NCI-H1694 (cell line): ENCODE measurements around the gene KRTAP10-5.
"Not testable (repeated sequence)": the region's sequence is repeated elsewhere in the genome, so short reads cannot be mapped to it uniquely, and the experiment has no call there.

Experiments used
- DNase-seq: peaks from one replicate; lab custom pipeline; 2025; lab: John Stamatoyannopoulos, UW

KRTAP10-5 gene

DNA sequence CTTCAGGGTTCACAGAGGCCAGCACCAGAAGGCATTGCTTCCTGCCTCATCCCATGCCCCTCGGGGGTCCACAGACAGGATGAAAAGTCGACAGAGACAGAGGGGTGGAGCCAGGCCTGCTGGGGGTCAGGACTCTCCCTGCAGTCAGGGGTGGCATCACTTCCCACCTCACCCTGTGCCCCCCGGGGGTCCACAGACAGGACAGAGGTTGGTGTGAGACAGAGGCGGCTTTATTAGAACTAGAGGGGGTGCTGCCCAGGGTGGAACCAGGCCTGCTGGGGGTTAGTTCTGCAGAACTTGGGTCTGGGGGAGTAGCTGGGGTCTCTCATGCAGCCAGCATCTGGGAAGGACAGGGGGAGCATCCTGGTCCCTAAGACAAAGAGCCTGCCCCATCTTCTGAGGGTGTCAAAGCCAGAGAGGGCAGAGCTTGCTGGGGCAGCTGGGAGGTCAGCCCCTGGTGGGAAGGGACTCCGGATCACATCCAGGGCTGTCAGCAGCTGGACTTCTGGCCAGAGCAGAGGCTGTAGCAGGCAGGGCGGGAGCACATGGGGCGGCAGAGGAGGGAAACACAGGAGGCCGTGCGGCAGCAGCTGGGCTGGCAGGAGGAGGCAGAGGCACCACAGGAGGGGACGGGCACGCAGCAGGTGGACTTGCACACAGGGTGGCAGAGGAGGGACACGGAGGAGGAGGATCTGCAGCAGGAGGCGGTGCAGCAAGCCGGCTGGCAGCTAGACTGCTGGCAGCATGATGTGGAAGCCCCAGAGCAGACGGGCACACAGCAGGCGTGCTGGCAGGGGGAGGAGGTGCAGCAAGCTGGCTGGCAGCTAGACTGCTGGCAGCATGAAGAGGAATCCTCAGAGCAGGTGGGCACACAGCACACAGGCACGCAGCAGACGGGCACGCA is 10.7 kb upstream of the KRTAP10-5 start:
- DNase-seq: peak; percentile 71

DNA sequence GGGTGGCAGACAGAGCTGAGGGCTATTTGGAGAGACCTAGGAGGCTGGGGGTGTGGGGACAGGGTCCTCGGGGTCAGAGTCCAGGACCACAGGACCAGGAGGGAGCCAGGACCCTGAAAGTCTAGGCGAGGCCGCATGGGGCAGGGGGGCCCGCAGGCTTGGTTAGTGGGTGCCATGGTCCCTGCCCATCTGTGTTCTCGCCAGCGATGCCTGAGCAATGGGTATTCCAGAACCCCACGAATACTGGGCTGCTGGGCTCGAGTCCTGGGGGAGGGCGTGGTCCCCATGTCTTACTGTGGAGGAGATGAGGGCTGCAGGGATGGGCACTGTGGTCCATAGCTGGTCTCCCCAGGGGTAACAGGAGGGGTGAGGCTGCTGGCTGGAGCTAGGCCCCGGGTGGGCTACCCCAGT is 9.9 kb upstream of the KRTAP10-5 start:
- no peak for DNase-seq

DNA sequence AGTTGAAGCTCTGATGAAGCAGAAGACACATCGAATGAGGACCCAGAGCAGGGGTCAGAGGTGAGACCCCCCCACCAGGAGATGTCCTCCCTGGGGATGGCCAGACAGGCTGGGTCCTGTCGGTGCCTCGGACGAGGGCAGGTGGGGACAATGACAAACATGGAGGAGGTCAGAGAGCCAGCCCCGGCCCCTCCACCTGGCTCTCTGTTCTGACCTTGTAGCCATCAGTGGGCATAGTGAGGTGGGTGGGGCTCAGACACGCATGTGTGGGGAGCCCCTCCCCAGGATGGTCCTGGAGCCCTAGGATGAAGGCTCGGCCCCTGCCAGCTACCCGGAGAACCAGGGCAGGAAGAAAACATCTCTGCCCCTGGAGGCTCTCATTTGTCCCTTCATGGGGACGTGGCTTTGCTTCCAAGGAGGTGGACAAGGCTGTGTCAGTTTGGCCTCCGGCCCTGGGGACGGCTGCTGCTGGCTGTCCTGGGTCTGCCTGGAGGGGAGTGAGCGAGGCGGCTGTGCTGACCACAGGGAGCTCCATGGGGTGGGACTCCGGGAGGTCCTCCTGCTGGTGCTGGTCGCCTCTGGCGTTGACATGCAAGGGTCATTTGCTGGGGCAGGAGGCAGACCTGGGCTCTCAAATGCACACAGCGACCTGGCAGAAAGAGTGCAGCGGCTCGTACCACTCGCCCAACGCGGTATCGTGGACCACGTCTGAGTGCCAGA is 9.3 kb upstream of the KRTAP10-5 start:
- no peak for DNase-seq

DNA sequence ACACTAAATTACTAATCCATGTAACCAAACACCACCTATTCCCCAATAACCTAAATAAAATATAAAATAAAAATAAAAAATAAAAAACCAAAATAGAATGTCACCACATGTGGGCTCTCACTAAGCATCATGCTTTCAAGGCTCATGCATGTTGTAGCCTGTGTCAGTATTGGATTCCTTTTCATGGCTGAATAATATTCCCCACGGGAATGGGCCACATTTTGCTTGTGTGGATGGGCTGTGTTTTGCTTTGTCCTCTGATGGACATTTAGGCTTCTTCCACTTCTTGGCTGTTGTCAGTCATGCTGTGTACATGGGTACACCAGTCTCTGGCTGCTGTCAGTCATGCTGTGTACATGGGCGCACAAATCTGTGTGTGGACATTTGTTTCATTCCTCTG is 8.7 kb upstream of the KRTAP10-5 start:
- DNase-seq: no peak

DNA sequence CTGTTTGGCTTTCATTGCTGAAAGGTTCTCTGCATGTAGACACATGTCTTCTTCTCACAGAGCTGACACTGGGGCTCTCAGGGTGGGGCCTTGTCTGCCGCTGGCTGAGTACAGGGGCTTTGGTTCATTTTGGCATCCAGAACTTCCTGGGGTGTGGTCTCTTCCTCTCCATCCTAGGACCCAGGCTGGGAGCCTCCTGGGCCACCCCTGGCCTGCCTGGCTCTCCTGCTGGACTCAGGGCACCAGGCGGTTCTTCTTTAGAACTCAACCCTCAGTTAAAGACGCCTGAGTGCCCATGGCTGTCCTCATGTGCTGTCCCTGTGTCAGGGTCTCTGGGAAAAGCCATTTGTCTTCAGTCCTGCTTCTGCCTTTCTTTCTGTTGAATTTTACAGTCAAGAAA is 5.5 kb upstream of the KRTAP10-5 start:
- no peak for DNase-seq

DNA sequence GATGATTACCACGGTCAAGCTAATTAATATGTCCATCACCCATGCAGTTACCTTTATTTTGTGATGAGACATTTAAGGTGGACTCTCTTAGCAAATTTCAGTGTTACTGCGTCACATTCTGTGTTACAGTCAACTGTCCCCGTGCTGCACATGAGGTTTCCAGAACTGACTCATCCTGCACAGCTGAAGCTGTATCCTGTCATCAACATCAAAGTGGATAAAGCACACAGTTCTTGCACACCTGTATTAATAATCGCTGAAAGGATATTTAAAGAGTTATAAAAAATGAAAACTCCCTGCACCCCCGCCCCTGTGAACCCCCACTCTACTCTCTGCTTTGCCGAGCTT is 3.4 kb upstream of the KRTAP10-5 start:
- DNase-seq: no peak

DNA sequence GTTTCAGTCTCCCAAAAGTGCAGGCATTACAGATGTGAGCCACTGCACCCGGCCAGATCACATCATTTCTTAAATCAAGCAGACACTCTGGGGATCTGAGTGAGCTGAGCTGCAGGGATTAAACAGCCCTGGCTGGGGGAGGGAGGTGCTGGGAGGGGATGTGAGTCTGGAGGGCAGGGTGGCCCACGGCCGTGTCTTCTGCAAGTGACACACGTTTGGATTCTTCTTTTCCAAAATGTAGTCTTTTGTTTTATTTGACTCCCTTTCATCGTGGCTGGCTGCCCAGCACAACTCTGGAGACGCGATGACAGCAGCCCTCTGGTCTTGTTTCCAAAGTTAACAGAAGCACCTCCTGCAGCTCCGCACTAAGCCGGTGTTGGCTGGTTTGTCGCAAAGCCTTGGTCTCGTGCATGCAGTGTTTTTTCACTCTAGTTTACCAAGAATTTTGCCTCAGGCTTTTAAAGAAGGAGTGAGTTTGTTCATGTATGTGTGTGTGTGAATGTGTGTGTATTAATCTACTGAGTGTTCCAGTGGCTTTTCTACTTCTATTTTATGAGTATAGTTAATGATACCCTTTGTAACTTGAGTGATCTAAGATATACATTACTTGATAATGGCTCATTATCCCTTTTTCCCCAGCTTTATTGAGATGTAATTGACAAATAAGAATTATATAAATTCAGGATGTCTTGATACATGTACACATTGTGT is 2.8 kb upstream of the KRTAP10-5 start:
- DNase-seq: no peak

DNA sequence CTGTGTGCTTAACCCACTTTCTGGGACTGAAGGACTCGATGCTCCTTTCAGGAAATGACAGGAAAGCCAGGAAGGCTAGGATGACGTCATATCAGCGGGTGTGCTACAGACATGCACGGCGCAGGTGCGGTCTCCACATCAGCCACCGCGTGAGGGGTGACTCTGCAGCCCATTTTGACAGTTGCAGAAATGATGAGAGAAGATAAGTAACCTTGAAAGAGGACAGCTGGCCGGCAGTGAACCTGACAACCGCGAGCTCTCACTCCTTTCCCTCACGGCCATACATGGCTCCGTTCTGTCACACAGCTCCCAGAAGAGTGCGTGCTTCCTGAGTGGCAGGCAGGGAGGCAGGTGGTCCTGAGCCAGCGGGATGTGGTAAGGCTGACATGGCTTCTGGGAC is 1.7 kb upstream of the KRTAP10-5 start:
- no peak for DNase-seq

DNA sequence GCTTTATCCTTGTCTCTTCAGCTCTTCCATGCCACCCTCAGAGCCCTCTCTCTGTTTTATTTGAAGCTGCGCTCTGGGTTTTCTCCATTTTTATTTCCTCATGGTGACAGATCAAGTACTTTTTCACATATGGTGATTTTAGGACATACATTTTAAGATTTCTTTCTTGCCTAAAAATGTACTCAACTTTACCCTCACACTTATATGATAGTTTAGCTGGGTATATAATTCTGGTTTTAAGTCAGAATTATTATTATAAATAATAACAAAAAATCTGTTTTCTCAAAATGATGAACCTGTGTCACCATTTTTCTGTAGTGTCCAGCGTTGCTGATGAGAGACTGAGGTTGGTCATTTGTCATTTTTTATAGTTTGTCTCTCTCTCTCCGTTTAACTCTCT is 754 bp upstream of the KRTAP10-5 start:
- DNase-seq: no peak

DNA sequence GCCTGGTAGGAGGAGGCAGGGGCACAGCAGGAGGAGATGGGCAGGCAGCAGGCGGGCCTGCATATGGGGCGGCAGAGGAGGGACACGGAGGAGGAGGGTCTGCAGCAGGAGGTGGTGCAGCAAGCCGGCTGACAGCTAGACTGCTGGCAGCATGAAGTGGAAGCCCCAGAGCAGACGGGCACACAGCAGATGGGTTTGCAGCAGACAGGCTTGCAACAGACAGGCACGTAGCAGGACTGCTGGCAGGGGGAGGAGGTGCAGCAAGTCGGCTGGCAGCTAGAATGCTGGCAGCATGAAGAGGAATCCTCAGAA is 615 bp downstream of the KRTAP10-5 start:
- no peak for DNase-seq

DNA sequence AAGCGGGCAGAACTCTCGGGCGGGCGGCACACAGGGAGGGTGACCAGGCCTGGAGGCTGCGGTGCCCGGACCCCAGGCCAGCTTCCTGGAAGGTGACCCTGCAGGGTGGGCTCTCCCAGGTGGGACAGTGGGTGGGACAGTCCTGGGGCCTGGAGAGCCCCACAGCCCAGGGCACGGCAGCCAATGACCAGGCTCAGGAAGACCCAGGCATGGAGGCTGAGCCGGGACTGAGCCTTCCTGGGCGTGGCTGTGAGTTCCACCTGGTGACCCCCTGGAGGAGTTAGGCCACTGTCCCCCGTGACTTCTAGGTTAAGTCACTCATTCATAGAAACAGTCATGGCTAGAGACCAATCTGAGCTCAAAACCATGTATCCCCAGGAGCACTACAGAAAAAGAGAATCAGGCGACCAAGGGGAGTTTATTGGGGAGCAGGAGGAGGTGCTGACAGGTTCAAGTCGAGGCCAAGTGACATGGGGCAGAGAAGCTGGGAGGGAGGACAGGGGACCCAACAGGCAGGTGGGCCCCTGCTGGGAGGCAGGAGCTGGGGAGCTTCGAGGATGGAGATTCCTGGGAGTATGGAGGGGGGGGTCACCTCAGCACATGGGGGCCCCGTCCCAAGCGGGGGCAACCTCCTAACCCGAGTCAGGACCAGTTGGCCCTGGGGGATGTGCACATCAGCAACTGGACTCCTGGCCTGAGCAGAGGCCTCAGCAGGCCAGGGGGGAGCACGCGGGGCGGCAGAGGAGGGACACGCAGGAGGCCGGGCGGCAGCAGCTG is 1.2 kb downstream of the KRTAP10-5 start:
- DNase-seq: no peak

DNA sequence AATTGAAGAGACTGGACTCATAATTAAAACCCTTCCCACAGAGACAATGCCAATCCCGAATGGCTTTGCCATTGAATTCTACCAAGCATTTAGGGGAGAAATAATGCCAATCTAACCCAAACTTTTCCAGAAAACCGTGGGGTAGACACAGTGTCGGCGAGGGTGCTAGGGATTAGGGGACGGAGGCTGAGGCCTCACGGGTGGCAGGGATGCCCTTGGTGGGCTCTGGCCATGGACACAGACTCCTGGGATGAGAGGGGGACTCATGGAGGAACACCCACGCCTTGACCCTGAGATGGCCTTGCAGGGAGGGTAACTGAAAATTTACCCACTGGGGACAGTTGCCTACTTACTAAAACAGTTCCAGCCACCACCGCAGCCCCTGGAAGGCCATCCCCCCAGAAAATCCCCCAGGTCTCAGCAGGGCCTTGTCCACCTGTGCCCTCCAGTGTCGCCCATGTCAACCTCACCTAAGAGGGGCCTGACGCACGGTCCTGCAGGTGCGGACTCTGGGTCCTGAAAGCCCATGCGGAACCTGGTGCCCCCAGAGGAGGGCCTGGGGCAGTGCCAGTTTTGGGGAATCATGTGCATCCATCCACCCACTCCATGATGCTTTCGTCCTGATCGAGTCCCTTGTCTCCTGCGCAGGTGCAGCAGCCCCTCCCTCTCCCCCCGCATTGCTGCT is 1.9 kb downstream of the KRTAP10-5 start:
- DNase-seq: no peak

DNA sequence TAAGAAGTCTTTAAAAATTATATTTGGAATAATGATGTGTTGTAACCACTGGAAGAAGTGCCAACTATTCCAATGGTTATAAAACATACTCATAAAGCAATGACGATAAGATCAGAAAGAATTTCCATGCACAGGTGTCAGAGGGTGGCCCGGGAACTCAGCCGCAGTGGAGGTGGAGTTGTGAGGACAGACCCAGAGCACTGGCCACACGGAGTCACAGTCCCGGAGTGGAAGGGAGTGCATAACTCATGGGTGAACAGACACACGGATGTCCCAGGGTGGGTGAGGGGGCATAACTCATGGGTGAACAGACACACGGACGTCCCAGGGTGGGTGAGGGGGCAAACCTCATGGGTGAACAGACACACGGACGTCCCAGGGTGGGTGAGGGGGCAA is 4.4 kb downstream of the KRTAP10-5 start:
- DNase-seq: no peak

DNA sequence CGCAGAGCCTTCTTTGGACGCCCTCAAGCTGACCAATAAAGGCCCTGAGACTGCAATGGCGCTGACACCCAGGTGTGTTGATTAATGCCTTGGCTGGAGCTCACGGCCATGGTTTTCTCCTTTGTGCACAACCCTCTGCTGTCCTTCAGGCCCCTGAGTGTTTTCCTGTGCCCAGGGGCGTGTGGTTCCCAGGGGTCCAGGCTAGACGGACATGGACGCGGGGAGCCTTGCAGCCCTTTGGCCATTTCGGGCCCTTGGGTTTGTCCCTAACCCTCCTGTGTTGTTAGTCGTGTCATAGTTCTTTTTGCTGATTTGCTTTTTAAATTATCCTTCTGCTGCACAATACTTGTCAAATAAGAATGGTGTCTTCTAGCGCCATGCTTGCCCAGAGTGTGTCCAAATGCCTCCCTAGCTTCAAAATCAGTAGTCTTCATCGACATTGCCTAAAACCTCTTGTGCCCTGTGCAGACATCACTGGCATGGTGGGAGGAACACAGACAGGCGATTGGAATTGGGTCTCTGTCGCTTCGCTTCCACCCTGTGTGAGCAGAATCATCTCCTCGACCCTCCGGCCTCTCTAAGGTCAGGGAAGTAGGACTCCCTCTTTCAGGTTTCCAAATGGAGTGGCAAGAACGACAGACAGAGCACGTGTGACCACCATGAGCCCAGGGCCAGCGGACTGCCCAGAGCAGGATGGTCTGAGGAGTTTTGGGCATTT is 4.9 kb downstream of the KRTAP10-5 start:
- no peak for DNase-seq

DNA sequence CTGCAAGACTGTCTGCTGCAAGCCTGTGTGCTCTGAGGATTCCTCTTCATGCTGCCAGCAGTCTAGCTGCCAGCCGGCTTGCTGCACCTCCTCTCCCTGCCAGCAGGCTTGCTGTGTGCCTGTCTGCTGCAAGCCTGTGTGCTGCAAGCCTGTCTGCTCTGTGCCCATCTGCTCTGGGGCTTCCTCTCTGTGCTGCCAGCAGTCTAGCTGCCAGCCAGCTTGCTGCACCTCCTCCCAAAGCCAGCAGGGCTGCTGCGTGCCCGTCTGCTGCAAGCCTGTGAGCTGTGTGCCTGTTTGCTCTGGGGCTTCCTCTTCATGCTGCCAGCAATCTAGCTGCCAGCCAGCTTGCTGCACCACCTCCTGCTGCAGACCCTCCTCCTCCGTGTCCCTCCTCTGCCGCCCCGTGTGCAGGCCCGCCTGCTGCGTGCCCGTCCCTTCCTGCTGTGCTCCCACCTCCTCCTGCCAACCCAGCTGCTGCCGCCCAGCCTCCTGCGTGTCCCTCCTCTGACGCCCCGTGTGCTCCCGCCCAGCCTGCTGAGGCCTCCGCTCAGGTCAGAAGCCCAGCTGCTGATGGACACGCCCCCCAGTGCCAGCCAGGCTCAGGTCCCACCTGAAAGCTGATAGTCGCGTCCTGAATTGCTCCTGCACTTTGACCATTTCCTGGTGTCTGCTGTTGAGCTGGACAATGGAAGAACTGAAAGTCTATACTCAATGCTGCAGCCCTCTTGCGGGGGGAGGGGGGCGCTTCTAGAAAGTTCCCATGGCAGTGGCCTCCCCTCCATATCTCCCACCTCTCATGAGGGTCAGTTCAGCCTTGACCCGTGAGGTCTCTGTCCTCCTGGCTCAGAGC is 5.7 kb downstream of the KRTAP10-5 start:
- DNase-seq: no peak

DNA sequence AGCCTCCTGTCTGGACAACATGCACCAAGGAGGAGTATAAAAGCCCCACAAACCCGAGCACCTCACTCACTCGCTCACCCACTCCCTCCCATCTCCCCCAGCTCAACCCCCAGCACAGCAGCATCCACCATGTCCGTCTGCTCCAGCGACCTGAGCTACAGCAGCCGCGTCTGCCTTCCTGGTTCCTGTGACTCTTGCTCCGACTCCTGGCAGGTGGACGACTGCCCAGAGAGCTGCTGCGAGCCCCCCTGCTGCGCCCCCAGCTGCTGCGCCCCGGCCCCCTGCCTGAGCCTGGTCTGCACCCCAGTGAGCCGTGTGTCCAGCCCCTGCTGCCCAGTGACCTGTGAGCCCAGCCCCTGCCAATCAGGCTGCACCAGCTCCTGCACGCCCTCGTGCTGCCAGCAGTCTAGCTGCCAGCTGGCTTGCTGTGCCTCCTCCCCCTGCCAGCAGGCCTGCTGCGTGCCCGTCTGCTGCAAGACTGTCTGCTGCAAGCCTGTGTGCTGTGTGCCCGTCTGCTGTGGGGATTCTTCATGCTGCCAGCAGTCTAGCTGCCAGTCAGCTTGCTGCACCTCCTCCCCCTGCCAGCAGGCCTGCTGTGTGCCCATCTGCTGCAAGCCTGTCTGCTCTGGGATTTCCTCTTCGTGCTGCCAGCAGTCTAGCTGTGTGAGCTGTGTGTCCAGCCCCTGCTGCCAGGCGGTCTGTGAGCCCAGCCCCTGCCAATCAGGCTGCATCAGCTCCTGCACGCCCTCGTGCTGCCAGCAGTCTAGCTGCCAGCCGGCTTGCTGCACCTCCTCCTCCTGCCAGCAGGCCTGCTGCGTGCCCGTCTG is 6.6 kb downstream of the KRTAP10-5 start, which contains the start of gene KRTAP10-4:
Gene KRTAP10-4, plus strand, starts transcription at position 100 of the 827 bp plus-strand sequence. Its CDS starts 30 bp downstream, at position 130.
- not testable (repeated sequence) for DNase-seq

DNA sequence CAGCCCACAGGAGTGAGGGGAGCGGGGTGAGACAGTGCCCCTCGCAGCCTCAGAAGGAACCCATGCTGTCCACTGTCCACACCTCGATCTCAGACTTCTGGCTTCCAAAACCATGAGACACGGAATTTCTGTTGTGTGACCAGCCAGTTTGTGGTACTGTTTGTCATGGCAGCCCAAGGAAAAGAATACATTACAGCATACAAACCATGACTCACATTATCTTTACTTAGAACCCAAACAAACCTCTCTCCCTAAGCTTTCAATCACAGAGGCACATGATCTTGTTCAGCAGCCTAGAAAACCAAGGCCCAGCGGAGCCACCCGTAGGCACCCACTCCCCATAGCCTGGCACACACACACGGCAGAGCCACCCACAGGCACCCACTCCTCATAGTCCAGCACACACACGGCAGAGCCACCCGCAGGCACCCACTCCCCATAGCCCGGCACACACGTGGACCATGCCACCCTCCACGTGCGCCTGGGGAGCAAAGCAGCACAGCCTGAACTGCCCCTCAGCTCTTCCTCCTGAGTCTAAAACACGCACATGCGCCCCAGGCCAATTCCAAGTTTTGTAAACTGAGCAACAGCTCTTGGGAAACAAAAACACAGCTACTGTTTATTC is 7.3 kb downstream of the KRTAP10-5 start:
- DNase-seq: no peak
